Measurements from ENCODE around the gene CYP2D6. TPM values are rescaled to one million over a fixed set of nuclear protein-coding genes. Genes with fewer than 3 reads are reported as not detected.
A peak's percentile ranks its signal among the peaks of the same experiment; 100 is the strongest.
"Not testable (repeated sequence)": the region's sequence is repeated elsewhere in the genome, so short reads cannot be mapped to it uniquely, and the experiment has no call there.

Gene CYP2D6
- total RNA-seq, 1 donor from 2014 or later: 0.53 TPM

DNA sequence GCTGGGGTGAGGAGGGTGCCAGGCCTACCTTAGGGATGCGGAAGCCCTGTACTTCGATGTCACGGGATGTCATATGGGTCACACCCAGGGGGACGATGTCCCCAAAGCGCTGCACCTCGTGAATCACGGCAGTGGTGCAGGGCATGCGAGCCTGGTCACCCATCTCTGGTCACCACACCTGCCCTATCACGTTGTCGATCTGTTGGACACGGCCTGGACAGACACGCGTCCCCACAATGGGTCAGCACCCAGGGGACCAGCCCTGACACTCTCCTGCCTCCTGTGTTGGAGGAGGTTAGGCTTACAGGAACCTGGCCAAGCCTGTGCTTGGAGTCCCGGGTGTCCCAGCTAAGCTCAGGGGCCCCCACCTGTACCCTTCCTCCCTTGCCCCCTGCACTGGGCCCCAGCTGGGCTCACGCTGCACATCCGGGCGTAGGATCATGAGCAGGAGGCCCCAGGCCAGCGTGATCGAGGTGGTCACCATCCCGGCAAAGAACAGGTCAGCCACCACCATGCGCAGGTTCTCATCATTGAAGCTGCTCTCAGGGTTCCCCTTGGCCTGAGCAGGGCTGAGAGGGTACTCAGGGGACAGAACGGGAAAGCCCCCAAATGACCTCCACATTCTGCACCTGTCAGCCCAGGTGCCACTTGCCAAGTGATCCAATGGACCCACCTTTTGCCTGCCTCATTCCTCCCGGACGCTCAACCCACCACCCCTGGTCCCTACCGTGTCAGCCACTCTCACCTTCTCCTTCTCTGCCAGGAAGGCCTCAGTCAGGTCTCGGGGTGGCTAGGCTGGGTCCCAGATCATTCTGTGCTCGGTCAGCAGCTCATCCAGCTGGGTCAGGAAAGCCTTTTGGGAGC is 20.3 kb upstream of the CYP2D6 start:
- Histone ChIP-seq H3K4me3 (no peak overlapping the region), H3K4me1 (no peaks in the 10 kb centered on the region), H3K9me3 (no peaks in the 10 kb centered on the region), H3K27me3 (no peaks in the 10 kb centered on the region), H3K36me3 (peaks cover 0 to 15% of the 10 kb centered on the region in 2 donors), H3K27ac (no peak overlapping the region)
- no peak for TF ChIP-seq CTCF (IDR thresholded peaks at IDR 0.05)
- DNase-seq (ENCODE audit: low spot score in 2 of 2): no peak
- intact Hi-C loops (cut with DNase I): no loop called here

DNA sequence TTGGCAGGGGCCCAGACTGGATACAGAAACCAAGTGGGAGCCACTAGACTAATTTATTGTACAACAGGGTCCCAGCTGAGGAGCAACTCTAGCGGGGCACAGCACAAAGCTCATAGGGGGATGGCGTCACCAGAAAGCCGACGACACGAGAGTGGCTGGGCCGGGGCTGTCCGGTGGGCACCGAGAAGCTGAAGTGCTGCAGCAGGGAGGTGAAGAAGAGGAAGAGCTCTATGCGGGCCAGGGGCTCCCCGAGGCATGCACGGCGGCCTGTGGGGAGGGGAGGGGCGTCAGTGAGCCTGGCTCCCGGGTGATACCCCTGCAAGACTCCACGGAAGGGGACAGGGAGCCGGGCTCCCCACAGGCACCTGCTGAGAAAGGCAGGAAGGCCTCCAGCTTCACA is 19.2 kb upstream of the CYP2D6 start:
- intact Hi-C loops (cut with DNase I): not testable (repeated sequence)

DNA sequence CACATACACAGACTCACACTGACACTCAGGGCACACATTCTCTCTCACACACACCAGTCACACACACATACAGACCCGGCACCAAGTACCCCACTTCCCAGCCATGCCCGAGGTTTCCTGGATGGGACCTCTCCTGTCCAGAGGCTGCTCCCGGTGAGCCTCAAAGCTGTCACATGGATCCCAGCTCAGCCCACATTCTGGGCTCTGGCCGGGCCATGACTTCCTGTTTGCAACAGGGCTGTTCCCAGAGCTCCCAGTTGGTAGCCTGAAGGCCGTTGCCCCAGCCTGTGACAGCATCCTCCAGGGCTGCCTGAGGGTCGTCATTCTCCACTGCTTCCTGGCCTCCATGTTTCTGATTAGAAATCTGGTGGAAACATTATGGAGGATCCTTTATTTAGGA is 14.6 kb upstream of the CYP2D6 start:
- Histone ChIP-seq H3K27ac (no peak overlapping the region), H3K4me1 (no peaks in the 10 kb centered on the region), H3K36me3 (peaks cover 0 to 2% of the 10 kb centered on the region in 2 donors), H3K4me3 (no peak overlapping the region), H3K9me3 (no peaks in the 10 kb centered on the region), H3K27me3 (no peaks in the 10 kb centered on the region)
- no peak for DNase-seq (ENCODE audit: low spot score in 2 of 2)
- intact Hi-C loops (cut with DNase I): no loop called here
- TF ChIP-seq CTCF (IDR thresholded peaks at IDR 0.05): no peak

More for the DNA sequence above, 19.2 kb upstream of the CYP2D6 start:
- DNase-seq (ENCODE audit: low spot score in 2 of 2); H3K4me3 ChIP-seq; H3K9me3 ChIP-seq; H3K27me3 ChIP-seq; H3K27ac ChIP-seq; H3K36me3 ChIP-seq; H3K4me1 ChIP-seq: not testable (repeated sequence)

GRCh38 chr22:42143859-42144822 is 13.5 kb upstream of the CYP2D6 start:
- H3K4me3 ChIP-seq; intact Hi-C loops (cut with DNase I); H3K27ac ChIP-seq; H3K4me1 ChIP-seq; H3K27me3 ChIP-seq; H3K36me3 ChIP-seq; DNase-seq (ENCODE audit: low spot score in 2 of 2); H3K9me3 ChIP-seq: not testable (repeated sequence)

DNA sequence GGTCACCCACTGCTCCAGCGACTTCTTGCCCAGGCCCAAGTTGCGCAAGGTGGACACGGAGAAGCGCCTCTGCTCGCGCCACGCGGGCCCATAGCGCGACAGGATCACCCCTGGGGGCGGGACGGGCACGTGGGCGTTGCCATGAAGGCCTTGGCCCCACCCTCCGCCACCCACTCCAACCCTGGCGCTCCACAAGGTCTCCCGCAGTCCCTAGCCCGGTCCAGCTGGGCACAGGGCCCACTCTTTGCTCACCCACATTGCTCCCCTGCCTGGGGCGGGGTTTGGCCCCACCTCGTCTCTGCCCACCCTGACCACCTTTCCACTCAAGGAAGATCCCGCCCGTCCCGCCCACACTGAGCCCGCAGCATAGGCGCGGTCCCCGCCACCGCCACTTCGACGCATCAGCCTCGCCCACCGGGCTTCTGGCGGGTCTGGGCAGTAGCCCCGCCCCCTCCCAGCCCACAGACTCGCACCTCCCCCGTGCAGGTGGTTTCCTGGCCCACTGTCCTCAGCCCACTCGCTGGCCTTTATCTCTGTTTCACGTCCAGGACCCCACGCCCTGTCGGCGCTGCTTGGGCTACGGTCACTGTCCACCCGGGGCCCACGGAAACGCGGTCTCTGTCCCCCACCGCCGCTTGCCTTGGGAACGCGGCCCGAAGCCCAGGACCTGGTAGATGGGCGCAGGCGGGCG is 12.3 kb upstream of the CYP2D6 start:
- H3K27ac ChIP-seq: no peak overlapping the region
- H3K27me3 ChIP-seq: no peaks in the 10 kb centered on the region
- no peak overlapping the region for H3K4me3 ChIP-seq
- H3K9me3 ChIP-seq: no peaks in the 10 kb centered on the region
- DNase-seq (ENCODE audit: low spot score in 2 of 2): peak in 1 of 2 donors; percentile 61
- intact Hi-C loops (cut with DNase I): no loop called here
- no peak for TF ChIP-seq CTCF (IDR thresholded peaks at IDR 0.05)
- no peaks in the 10 kb centered on the region for H3K36me3 ChIP-seq
- no peaks in the 10 kb centered on the region for H3K4me1 ChIP-seq

DNA sequence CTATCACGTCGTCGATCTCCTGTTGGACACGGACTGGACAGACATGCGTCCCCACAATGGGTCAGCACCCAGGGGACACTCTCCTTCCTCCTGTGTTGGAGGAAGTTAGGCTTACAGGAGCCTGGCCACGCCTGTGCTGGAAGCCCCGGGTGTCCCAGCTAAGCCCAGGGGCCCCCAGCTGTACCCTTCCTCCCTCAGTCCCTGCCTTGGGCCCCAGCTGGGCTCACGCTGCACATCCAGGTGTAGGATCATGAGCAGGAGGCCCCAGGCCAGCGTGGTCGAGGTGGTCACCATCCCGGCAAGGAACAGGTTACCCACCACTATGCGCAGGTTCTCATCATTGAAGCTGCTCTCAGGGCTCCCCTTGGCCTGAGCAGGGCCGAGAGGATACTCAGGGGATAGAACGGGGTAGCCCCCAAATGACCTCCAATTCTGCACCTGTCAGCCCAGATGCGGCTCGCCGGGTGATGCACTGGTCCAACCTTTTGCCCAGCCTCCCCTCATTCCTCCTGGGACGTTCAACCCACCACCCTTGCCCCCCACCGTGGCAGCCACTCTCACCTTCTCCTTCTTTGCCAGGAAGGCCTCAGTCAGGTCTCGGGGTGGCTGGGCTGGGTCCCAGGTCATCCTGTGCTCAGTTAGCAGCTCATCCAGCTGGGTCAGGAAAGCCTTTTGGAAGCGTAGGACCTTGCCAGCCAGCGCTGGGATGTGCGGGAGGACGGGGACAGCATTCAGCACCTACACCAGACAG is 10.9 kb upstream of the CYP2D6 start:
- H3K36me3 ChIP-seq; H3K27me3 ChIP-seq; H3K4me1 ChIP-seq; intact Hi-C loops (cut with DNase I); H3K4me3 ChIP-seq; DNase-seq (ENCODE audit: low spot score in 2 of 2); H3K9me3 ChIP-seq; H3K27ac ChIP-seq: not testable (repeated sequence)

DNA sequence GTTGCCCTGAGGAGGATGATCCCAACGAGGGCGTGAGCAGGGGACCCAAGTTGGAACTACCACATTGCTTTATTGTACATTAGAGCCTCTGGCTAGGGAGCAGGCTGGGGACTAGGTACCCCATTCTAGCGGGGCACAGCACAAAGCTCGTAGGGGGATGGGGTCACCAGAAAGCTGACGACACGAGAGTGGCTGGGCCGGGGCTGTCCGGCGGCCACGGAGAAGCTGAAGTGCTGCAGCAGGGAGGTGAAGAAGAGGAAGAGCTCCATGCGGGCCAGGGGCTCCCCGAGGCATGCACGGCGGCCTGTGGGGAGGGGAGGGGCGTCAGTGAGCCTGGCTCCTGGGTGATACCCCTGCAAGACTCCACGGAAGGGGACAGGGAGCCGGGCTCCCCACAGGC is 9.5 kb upstream of the CYP2D6 start:
- H3K27ac ChIP-seq; DNase-seq (ENCODE audit: low spot score in 2 of 2); H3K9me3 ChIP-seq; H3K4me1 ChIP-seq; H3K27me3 ChIP-seq; H3K4me3 ChIP-seq; intact Hi-C loops (cut with DNase I); H3K36me3 ChIP-seq: not testable (repeated sequence)

GRCh38 chr22:42139508-42139907 is 8.9 kb upstream of the CYP2D6 start:
- H3K27me3 ChIP-seq; H3K4me3 ChIP-seq; H3K9me3 ChIP-seq; DNase-seq (ENCODE audit: low spot score in 2 of 2); H3K4me1 ChIP-seq; intact Hi-C loops (cut with DNase I); H3K36me3 ChIP-seq; H3K27ac ChIP-seq: not testable (repeated sequence)
